SJCRH30 (cell line): Measurements from ENCODE around the gene TSR1. TPM values are rescaled to one million over a fixed set of nuclear protein-coding genes. Genes with fewer than 3 reads are reported as not detected.
"Not testable (repeated sequence)": the region's sequence is repeated elsewhere in the genome, so short reads cannot be mapped to it uniquely, and the experiment has no call there.

Experiments used
- DNase-seq, 2 experiments: peaks; one replicate each; pipeline ENCODE4 v3.0.0-alpha.2; 2015 to 2020
- H3K27ac ChIP-seq: fragments of 250-450 bp; sonication (Bioruptor Pico); 2 replicates; pipeline ENCODE4 v1.5.1; 2020; ENCODE audit warnings: mild to moderate bottlenecking, moderate library complexity
- H3K27me3 ChIP-seq: fragments of 250-450 bp; sonication (Bioruptor Pico); 2 replicates; pipeline ENCODE4 v1.5.1; 2020; ENCODE audit warnings: mild to moderate bottlenecking, moderate library complexity
- H3K36me3 ChIP-seq: fragments of 250-450 bp; sonication (Bioruptor Pico); 2 replicates; pipeline ENCODE4 v1.5.1; 2020; ENCODE audit warnings: mild to moderate bottlenecking, moderate library complexity
- H3K4me1 ChIP-seq: fragments of 250-450 bp; sonication (Bioruptor Pico); 2 replicates; pipeline ENCODE4 v1.5.1; 2020; ENCODE audit warnings: mild to moderate bottlenecking, moderate library complexity
- H3K4me3 ChIP-seq: fragments of 250-450 bp; sonication (Bioruptor Pico); 2 replicates; pipeline ENCODE4 v1.5.1; 2020; ENCODE audit warnings: mild to moderate bottlenecking, moderate library complexity
- H3K9me3 ChIP-seq: fragments of 250-450 bp; sonication (Bioruptor Pico); replicated peaks from 2 replicates; pipeline ENCODE4 v1.5.1; 2020; ENCODE audit warnings: mild to moderate bottlenecking, moderate library complexity
- total RNA-seq: library from RNA; depleted of rRNA; stranded (reverse); fragments of >200 nt; shearing (Covaris generic); gene quantifications from 2 replicates; pipeline ENCODE4 v1.2.3, GENCODE V29; 2014

TSR1 gene
- total RNA-seq, 1 experiment from 2014 or later, result 31.9 TPM

GRCh38 chr17:2335726-2336214 lies 487 bp downstream of the TSR1 start:
- Histone ChIP-seq H3K4me3 (peak overlapping the region; percentile 83), H3K4me1 (no peaks in the 10 kb centered on the region), H3K27ac (peak overlapping the region; percentile 68), H3K36me3 (peaks cover 42% of the 10 kb centered on the region), H3K27me3 (no peaks in the 10 kb centered on the region), H3K9me3 (no peaks in the 10 kb centered on the region)
- DNase-seq, result no peak

- H3K4me3 ChIP-seq, result no peak overlapping the region
- H3K36me3 ChIP-seq, result peaks cover 65% of the 10 kb centered on the region
- DNase-seq, result no peak
- H3K27me3 ChIP-seq, result no peaks in the 10 kb centered on the region
- no peak overlapping the region for H3K27ac ChIP-seq
- no peaks in the 10 kb centered on the region for H3K4me1 ChIP-seq
- H3K9me3 ChIP-seq, result no peaks in the 10 kb centered on the region
Measured at GRCh38 chr17:2331303-2331702, 5.0 kb downstream of the TSR1 start.

- DNase-seq, result no peak
- Histone ChIP-seq H3K4me1 (no peaks in the 10 kb centered on the region), H3K27ac (no peak overlapping the region), H3K27me3 (no peaks in the 10 kb centered on the region), H3K4me3 (no peak overlapping the region), H3K36me3 (peaks cover 52% of the 10 kb centered on the region), H3K9me3 (no peaks in the 10 kb centered on the region)
Measured at GRCh38 chr17:2323629-2324314, 12.5 kb downstream of the TSR1 start.

- H3K4me3 ChIP-seq, result no peak overlapping the region
- H3K4me1 ChIP-seq, result no peaks in the 10 kb centered on the region
- no peaks in the 10 kb centered on the region for H3K9me3 ChIP-seq
- no peak overlapping the region for H3K27ac ChIP-seq
- DNase-seq, result no peak
- peaks cover 42% of the 10 kb centered on the region for H3K36me3 ChIP-seq
- H3K27me3 ChIP-seq, result no peaks in the 10 kb centered on the region
Measured at GRCh38 chr17:2321399-2321798, 14.9 kb downstream of the TSR1 start.

- Histone ChIP-seq H3K27me3 (no peaks in the 10 kb centered on the region), H3K27ac (no peak overlapping the region), H3K4me1 (no peaks in the 10 kb centered on the region), H3K4me3 (no peak overlapping the region), H3K36me3 (peaks cover 19% of the 10 kb centered on the region), H3K9me3 (no peaks in the 10 kb centered on the region)
- no peak for DNase-seq
Measured at GRCh38 chr17:2319051-2319450, 17.2 kb downstream of the TSR1 start.

GRCh38 chr17:2317796-2318195 lies 18.5 kb downstream of the TSR1 start:
- no peaks in the 10 kb centered on the region for H3K27me3 ChIP-seq
- no peak overlapping the region for H3K4me3 ChIP-seq
- H3K36me3 ChIP-seq, result peaks cover 7% of the 10 kb centered on the region
- DNase-seq, result no peak
- H3K27ac ChIP-seq, result no peak overlapping the region
- no peaks in the 10 kb centered on the region for H3K9me3 ChIP-seq
- no peaks in the 10 kb centered on the region for H3K4me1 ChIP-seq

- H3K27ac ChIP-seq, H3K4me1 ChIP-seq, H3K27me3 ChIP-seq, H3K36me3 ChIP-seq, H3K4me3 ChIP-seq, H3K9me3 ChIP-seq, DNase-seq: not testable (repeated sequence)
Measured at GRCh38 chr17:2316916-2317205, 19.4 kb downstream of the TSR1 start.

- Histone ChIP-seq H3K27me3 (no peaks in the 10 kb centered on the region), H3K36me3 (no peaks in the 10 kb centered on the region), H3K4me1 (no peaks in the 10 kb centered on the region), H3K9me3 (no peaks in the 10 kb centered on the region), H3K27ac (no peak overlapping the region), H3K4me3 (no peak overlapping the region)
- DNase-seq, result no peak
Measured at GRCh38 chr17:2312736-2313135, 23.5 kb downstream of the TSR1 start.

- DNase-seq, result no peak
- no peaks in the 10 kb centered on the region for H3K36me3 ChIP-seq
- no peaks in the 10 kb centered on the region for H3K27me3 ChIP-seq
- H3K4me3 ChIP-seq, result no peak overlapping the region
- H3K27ac ChIP-seq, result no peak overlapping the region
- no peaks in the 10 kb centered on the region for H3K4me1 ChIP-seq
- no peaks in the 10 kb centered on the region for H3K9me3 ChIP-seq
Measured at GRCh38 chr17:2309338-2310154, 26.7 kb downstream of the TSR1 start.

GRCh38 chr17:2304931-2305330 lies 31.3 kb downstream of the TSR1 start:
- no peaks in the 10 kb centered on the region for H3K4me1 ChIP-seq
- H3K27me3 ChIP-seq, result no peaks in the 10 kb centered on the region
- no peak for DNase-seq

GRCh38 chr17:2303204-2304188 lies 32.8 kb downstream of the TSR1 start, which contains the start of the genes SMG6 and SRR:
TSS of gene SMG6 (minus strand) at chr17:2303785. CDS start at chr17:2303720, 65 bp downstream.
TSS of gene SRR (plus strand) at chr17:2303950. CDS start at chr17:2315561, 11,611 bp downstream.
- no peaks in the 10 kb centered on the region for H3K4me1 ChIP-seq
- peak; percentile 85 to 86 for DNase-seq
- H3K27me3 ChIP-seq, result no peaks in the 10 kb centered on the region
- no peaks in the 10 kb centered on the region for H3K9me3 ChIP-seq
- no peaks in the 10 kb centered on the region for H3K36me3 ChIP-seq
- H3K4me3 ChIP-seq, result peak within 1 kb of the TSS; percentile 90
- H3K27ac ChIP-seq, result peak within 1 kb of the TSS; percentile 76

More at GRCh38 chr17:2304931-2305330, 31.3 kb downstream of the TSR1 start:
- Histone ChIP-seq H3K36me3 (no peaks in the 10 kb centered on the region), H3K9me3 (no peaks in the 10 kb centered on the region), H3K27ac (no peak overlapping the region), H3K4me3 (no peak overlapping the region)

GRCh38 chr17:2302778-2303203 lies 33.5 kb downstream of the TSR1 start:
- Histone ChIP-seq H3K9me3 (no peaks in the 10 kb centered on the region), H3K27me3 (no peaks in the 10 kb centered on the region), H3K4me3 (peak overlapping the region; percentile 90), H3K4me1 (no peaks in the 10 kb centered on the region), H3K36me3 (no peaks in the 10 kb centered on the region), H3K27ac (peak overlapping the region; percentile 76)
- no peak for DNase-seq

- no peaks in the 10 kb centered on the region; the same call in 1 of the 2 replicates for H3K36me3 ChIP-seq
- DNase-seq, result no peak
- H3K27me3 ChIP-seq, result no peaks in the 10 kb centered on the region
Measured at GRCh38 chr17:2299756-2300155, 36.5 kb downstream of the TSR1 start.

GRCh38 chr17:2299136-2299535 lies 37.1 kb downstream of the TSR1 start:
- Histone ChIP-seq H3K36me3 (no peaks in the 10 kb centered on the region; the same call in 1 of the 2 replicates), H3K4me3 (no peak overlapping the region), H3K9me3 (no peaks in the 10 kb centered on the region), H3K27me3 (no peaks in the 10 kb centered on the region), H3K4me1 (no peaks in the 10 kb centered on the region), H3K27ac (no peak overlapping the region)
- DNase-seq, result no peak

More at GRCh38 chr17:2299756-2300155, 36.5 kb downstream of the TSR1 start:
- H3K27ac ChIP-seq, result no peak overlapping the region
- H3K4me3 ChIP-seq, result no peak overlapping the region
- no peaks in the 10 kb centered on the region for H3K9me3 ChIP-seq
- H3K4me1 ChIP-seq, result no peaks in the 10 kb centered on the region
